H1 (cell line): Measurements from ENCODE around the gene MAPK4. TPM values are rescaled to one million over a fixed set of nuclear protein-coding genes. Genes with fewer than 3 reads are reported as not detected.

Experiments
- CREB1 ChIP-seq: IDR thresholded peaks from 2 replicates; pipeline ENCODE4 v1.6.1; 2012; ENCODE audit warnings: inconsistent platforms
- KDM1A ChIP-seq: fragments of 200-600, 300-600 bp; sonication (generic); IDR thresholded peaks from 2 replicates; pipeline ENCODE4 v1.7.1; 2016; ENCODE audit warnings: mild to moderate bottlenecking, low read length, borderline replicate concordance
- MAFK ChIP-seq: IDR thresholded peaks from 2 replicates; pipeline ENCODE4 v1.6.1; 2012; ENCODE audit warnings: low read depth, mild to moderate bottlenecking, improper control_type of control experiment, low read length
- RAD21 ChIP-seq, 2 experiments: IDR thresholded peaks in 1 of 2; conservative IDR thresholded peaks in 1 of 2; 2 replicates each; pipeline ENCODE4 v1.6.1; 2011; ENCODE audit warnings: low read depth in 2 of 2, low read length in 2 of 2, improper control_type of control experiment in 1 of 2, inconsistent platforms in 1 of 2, mild to moderate bottlenecking in 1 of 2, moderate library complexity in 1 of 2
- polyA plus RNA-seq, 7 experiments: library from polyadenylated mRNA; depleted of rRNA in 3 of 7; stranded (reverse) in 5 of 7; unstranded in 2 of 7; fragments of >200 nt in 5 of 7; fragments of 200-250 nt in 2 of 7; gene quantifications; 1 replicate in 5 of 7; 2 replicates in 1 of 7; 4 replicates in 1 of 7; pipeline versions ENCODE4 v1.2.1 to v1.2.3, GENCODE V29; 2011 to 2013; ENCODE audit warnings: missing spikeins in 2 of 7, mixed read lengths in 2 of 7
- total RNA-seq: library from RNA; stranded (reverse); fragmentation: NEBNext Ultra II Directional; extraction: Animal tissue kit (Norgen Biotek cat#: 25700); gene quantifications from 2 replicates; pipeline ENCODE4 v1.2.1, GENCODE V29; 2021
- TF ChIP-seq, protein P1 (sequence below), 3 experiments: IDR thresholded peaks; 1 replicate in 2 of 3; 2 replicates in 1 of 3; pipeline versions ENCODE4 v1.5.1 to v1.6.1; 2011; ENCODE audit warnings: low read length in 3 of 3, mild to moderate bottlenecking in 3 of 3, inconsistent platforms in 2 of 3, low read depth in 1 of 3, moderate library complexity in 1 of 3; ENCODE audit not compliant: insufficient read depth in 1 of 3; ENCODE audit errors: control extremely low read depth in 1 of 3

The MAPK4 gene
- total and polyA plus RNA-seq, 2 of the 8 experiments (the other 6 are each of a cell fraction or from before 2014, with no cell fraction given) = 3.2 to 3.7 TPM

DNA sequence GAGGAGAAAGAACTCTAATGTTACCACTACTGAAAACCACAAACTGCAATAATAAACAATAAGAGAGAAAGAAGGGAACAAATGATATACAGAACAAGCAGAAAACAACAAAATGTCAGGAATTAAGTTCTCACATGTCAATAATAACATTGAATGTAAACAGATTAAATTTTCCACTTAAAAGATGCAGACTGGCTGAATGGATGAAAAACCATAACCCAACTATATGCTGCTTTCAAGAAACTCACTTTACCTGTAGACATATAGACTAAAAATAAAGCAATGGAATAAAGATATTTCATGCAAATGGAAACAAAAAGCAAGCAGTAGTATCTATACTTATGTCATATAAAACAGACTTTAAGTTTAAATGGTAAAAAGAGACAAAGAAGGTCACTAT, 209.6 kb downstream of the MAPK4 start (continued):
- TF ChIP-seq, protein P1, sequence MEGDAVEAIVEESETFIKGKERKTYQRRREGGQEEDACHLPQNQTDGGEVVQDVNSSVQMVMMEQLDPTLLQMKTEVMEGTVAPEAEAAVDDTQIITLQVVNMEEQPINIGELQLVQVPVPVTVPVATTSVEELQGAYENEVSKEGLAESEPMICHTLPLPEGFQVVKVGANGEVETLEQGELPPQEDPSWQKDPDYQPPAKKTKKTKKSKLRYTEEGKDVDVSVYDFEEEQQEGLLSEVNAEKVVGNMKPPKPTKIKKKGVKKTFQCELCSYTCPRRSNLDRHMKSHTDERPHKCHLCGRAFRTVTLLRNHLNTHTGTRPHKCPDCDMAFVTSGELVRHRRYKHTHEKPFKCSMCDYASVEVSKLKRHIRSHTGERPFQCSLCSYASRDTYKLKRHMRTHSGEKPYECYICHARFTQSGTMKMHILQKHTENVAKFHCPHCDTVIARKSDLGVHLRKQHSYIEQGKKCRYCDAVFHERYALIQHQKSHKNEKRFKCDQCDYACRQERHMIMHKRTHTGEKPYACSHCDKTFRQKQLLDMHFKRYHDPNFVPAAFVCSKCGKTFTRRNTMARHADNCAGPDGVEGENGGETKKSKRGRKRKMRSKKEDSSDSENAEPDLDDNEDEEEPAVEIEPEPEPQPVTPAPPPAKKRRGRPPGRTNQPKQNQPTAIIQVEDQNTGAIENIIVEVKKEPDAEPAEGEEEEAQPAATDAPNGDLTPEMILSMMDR (IDR thresholded peaks at IDR 0.05; ENCODE audit: control extremely low read depth in 1 of 3, insufficient read depth in 1 of 3, low read depth in 1 of 3, low read length in 3 of 3) = no peak
- TF ChIP-seq MAFK (no peak), RAD21 (IDR thresholded peaks at IDR 0.05 in 1 of 2, conservative IDR thresholded peaks at IDR 0.05 in 1 of 2; ENCODE audit: low read depth in 2 of 2, low read length in 2 of 2) (no peak), CREB1 (no peak), KDM1A (no peak)
